NCI-H2081 treated with DMSO at 0.1 percent for 48 hours (cell line): Measurements from ENCODE around the gene KIF26A.

Source experiments
- DNase-seq: peaks from one replicate; lab custom pipeline; 2025; lab: John Stamatoyannopoulos, UW

The KIF26A gene

DNA sequence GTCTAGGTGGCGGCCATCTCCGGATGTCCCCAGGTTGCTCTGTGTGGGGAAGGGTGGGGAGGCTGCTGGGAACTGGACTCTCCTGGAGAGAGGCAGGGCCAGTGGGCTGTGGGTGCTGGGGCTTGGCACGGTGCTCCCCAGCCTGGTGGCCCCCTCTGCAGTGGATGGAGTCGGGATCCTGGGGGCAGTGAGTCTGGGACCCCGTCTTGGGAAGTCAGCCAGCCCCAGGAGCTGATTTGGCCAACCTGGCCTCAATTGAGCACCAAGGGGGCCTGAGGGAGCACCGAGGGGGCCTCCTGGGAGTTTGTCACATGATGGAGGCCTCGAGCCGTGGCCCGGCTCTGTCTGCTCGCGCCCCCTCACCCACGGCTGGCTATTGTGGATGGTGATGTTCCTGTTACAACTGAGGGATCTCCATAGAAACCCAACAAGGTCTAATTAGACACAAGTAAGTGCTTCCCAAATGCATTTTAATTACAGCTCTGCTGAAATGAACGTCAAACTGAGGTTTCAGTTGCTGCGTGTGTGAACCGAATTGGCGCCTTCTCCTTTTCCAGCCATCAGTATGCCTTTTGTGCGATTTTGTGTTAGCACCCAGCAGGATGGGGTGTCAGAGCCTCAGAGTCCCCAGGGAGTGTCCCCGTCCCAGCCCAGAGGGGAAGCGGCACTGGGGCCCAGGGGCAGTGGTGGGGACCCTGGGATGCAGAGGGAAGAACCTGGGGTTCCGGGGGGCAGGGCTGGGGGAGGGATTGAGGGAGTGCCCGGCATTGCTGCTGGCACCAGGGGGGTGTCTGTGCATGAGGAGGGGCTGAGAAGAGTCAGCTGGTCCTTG lies 71.8 kb downstream of the KIF26A start:
- no peak for DNase-seq

DNA sequence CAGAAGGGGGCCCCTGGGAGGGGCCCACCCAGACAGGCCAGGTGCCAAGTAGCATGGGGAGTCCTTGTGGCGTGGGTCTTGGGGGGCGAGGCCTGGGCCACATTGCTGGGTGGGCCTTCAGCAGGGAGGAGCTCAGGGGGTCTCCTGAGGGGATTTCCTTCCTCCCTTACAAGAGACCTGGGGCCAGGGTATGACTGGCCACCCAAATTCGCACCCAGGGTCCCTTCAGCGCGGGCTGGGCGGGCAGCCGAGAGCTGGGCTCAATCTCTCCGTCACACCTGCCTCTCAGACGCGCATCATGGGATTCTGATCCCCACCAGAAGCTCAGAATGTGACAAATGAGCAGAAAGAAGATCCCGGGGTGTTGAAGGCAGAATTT lies 72.4 kb downstream of the KIF26A start:
- DNase-seq, result no peak

DNA sequence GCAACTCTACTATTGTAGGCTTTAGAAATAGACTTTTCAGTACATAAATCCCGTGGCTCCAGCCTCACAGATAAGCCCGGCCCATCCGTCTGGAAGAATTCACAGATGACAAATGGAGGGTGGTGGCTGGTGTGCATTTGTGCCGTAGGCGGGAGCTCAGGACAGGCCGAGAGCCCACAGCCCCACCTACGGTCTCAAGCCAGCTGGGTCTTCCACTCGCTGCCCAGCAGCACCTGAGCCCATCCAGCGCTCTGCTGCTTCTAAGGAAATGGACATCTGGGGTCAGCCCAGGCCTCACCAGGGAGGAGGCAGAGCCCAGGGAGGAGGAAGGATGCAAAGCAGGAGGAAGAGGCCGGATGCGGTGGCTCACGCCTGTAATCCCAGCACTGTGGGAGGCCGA lies 72.8 kb downstream of the KIF26A start:
- DNase-seq, result no peak

DNA sequence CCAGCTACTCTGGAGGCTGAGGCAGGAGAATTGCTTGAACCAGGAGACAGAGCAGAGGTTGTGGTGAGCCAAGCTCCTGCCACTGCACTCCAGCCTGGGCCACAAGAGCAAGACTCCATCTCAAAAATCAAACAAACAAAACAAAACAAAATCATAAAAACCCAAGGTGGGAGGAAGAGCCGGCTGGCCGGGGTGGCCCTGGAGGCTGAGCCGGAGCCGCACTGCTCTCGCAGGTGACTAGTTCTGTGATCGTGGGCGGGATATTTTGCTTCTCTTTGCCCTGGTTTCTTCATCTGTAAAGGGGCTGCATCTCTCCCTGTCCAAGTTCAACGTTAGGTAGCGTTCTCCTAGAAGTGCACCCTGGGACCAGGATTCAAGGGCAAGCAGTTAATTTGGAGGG lies 73.4 kb downstream of the KIF26A start:
- DNase-seq, result no peak

DNA sequence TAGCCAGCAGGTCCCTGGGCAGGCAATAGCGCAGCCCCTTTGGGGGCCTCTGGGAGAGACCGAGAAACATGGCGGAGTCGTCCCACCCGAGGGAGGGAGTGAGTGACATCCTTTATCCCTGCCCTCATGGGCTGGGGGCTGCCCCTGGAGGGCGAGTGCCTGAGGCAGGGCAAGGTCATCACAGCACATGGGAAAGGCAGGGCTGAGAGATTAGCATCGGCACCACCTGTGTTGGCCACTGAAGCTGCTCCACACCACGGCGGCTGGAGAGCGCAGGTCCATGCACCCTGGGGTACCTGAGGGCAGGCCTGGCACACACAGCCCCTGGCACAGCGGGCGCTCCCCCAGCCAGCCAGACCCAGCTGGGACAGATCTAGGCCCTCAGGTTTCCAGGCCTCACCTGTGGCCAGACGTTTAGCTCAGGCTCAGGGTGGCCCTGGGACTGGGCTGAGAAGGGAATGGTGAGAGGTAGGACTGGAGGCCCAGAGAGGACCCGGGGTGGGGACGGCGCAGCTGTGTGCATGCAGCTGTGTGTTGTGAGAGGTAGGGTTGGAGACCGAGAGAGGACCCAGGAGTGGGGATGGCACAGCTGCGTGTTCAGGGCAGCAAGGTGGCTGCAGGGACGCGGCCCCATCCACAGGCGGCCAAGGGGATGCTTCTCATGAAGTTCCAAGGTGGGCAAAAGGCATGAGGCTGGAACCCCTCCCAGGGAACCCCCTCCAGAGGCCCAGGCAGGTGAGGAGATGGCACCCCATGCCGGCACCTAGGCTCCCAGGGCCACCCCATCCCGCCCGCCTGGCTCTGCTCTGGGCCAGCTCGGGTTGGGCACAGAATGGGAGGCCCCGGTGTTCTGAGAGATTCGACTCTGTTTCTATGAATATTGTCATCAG lies 74.1 kb downstream of the KIF26A start:
- DNase-seq, result no peak

DNA sequence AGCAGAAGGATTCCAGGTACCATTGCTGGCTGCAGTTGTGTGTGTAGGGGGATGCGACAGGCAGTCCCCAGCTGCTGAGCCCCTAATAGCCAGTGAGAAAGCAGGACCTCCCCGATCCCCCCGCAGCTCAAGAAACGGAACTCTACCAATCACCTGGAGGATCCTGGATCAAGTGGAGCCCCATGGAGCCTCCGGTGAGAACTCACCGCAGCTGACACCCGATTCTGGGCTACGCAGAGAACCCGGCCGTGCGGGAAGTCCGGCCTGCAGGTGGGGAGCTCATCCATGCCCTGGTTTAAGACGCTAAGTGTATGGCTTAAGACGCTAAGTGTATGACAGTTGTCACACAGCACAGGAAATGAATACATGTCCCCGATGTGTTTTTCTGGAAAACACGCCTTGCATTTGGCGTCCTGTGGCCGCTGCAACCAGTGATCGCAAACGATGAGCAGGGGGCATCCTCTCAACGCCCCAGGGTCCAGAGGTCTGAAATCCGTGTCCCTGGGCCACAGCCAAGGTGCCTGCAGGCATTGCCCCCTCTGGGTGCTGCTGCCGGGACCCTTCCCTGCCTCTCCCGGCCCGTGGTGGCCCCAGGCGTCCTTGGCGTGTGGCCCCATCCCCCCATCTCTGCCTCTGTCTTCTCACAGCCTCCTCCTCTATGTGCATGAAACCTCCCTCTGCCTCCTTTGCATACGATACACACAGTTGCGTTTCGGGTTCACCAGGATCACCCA lies 75.1 kb downstream of the KIF26A start:
- DNase-seq, result no peak

DNA sequence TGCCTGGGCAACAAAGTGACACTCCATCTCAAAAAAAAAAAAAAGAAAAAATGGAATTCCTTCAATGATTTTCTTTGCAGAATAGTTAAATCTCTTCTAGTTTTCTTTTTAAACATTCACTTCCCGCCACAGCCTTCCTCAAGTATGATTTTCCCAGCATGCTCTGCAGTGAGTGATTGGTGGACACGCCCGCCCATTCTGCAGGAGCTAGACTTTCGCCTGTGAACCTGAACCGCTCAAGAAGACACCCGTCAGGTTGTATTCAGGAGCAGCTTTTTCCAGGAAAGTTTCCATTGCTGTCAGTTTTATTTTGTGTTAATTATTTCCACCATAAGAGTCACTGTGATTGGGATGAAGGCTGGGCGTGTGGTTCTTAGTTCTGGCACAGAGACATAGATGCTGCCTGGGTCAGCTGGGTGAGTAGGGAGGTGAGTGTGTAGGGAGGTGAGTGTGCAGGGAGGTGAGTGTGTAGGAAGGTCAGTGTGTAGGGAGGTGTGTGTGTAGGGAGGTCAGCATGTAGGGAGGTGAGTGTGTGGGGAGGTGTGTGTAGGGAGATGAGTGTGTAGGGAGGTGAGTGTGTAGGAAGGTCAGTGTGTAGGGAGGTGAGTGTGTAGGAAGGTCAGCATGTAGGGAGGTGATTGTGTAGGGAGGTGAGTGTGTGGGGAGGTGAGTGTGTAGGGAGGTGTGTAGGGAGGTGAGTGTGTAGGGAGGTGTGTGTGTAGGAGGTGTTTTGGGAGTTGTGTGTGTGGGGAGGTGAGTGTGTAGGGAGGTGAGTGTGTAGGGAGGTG lies 76.2 kb downstream of the KIF26A start:
- no peak for DNase-seq

DNA sequence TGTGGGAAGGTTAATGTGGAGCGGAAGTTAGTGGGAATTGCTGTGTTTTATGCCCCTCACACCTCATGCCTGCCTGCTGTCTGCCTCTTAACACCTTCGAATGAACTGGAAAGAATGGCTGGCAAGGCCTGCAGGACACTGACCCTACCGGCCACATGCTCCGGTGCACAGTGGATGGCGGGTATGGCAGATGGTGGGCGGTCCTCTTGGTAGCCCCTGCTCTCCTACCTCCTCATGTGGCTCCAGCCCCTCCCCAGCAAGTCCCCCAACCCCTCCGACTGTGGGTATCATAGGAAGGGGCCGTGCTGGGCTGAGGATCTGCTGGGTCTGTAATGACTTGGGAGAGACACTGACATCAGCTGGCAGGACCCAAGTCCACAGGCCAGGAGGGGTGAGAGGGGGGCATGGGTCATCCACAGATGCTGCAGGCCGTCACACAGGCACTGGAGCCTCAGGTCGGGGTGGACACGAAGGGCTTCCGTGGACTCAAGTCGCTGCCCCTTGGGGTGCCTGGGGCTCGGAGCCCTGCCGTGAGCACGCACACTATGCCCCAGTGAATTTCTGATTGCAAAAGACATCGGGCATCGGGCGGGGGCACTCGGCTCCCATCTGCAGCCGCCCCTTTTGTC lies 77.4 kb downstream of the KIF26A start:
- DNase-seq, result no peak

DNA sequence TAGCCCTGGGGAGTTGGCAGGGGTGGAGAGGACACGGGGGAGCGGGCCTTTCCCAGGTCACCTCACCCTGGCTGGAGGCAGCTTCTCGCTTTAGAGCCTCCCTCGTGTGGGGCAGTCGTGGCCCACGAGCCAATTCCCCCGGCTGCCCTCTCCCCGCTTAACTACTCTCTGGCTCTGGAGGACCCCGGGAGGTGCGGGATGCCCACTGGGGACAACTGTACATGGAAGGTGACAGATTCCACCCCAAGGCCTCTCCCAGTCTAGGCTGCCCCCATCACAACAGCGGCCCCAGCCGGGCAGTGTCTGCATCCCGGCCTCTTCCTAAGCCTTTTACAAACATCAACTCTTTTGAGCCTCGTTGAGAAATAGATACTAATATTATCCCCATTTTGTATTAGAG lies 78.1 kb downstream of the KIF26A start:
- DNase-seq, result no peak

DNA sequence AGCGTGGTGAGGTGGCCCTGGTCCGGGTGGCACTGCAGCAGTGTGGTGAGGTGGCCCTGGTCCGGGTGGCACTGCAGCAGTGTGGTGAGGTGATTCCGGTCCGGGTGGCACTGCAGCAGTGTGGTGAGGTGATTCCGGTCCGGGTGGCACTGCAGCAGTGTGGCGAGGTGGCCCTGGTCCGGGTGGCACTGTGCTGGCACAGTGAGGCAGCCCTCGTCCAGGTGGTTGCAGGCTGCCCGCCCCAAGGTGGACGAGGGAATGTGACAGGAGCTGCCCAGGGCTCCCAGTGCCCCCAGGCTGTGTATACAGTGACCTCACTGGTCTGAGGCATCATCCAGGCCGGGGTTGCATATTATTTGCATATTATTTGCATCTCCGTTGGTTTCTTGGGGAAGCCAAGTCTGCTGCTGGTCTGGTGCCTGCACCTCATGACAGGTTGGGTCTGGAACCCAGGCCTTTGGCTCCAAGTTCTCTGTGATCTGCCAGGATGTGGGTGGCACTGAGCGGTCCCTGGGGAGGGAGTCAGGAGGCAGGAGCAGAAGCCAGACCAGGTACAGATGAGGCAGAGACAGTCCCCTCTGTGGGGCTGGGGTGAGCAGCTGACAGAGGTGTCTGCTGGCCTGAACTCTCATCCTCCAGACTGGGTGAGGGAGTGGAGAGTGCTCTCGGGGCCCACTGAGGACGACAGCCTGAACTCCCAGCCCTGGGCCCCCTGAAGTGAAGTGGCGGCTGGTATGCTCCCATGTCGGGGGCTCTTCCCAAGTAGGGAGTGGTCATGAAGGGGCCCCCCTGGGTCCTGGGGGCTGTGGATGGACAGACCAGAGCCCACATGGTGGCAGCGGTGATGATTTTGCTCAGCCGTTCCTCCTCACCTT lies 79.3 kb downstream of the KIF26A start:
- DNase-seq, result no peak

DNA sequence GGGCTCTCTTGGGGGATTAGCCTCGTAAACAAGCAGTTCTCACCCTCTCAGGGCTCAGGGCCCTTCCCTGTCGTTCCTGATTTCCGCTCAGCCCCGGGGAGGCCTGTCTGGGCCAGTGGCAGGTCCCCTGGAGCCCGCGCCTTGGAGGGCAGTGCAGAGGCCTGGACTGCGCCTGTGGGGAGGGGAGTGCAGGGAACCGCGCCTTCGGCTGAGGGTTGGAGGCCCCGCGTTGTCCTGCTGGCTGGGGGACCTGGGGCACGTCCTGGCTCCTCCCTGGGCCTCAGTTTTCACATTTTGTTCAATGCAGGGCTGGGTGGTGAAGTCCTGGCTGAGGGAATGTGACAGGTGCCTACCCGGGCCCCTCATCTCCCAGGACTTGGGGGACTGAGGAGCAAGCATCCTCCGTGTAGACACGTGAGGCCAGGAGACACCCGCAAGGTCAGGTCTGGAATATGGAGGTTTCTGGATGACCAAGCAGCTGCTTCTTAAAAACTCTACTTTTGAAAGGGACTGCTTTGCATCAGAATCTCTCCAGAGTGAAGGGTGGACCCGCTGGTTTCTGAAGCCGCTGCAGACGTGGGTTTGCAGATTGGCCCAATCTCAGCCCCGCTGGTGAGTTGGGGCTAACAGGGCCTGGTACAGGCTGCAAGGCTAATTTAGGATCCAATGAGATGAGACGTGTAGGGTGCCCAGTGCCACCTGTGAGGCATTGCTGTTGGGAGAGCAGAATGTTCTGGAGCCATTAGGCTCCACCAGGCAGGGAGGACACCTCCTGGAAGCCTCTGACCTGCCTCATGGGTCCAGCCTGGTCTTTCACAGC lies 80.2 kb downstream of the KIF26A start:
- DNase-seq, result no peak

DNA sequence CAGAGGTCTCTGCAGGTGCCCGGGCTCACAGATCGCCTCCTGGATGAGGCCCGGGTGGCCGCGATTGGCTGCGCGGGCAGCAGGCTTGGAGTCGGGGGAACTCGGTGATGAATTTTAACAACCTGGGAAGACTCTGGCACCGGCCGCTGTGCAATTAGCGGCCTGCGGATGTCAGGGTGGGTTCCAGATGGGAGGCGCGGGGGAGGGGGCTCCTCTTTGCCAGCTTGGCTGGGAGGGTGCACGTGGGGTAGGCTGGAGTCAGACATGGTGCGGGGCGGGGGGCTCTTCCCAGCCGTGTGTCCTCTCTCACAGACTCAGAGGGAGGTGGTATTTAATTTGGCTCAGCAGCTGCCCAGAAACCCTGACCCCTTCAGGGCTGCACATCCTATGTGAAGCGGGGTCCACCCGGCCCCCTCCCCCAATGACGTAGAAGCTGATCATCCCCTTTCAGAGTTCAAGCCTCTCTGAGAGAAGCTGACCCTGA lies 81.4 kb downstream of the KIF26A start:
- no peak for DNase-seq

DNA sequence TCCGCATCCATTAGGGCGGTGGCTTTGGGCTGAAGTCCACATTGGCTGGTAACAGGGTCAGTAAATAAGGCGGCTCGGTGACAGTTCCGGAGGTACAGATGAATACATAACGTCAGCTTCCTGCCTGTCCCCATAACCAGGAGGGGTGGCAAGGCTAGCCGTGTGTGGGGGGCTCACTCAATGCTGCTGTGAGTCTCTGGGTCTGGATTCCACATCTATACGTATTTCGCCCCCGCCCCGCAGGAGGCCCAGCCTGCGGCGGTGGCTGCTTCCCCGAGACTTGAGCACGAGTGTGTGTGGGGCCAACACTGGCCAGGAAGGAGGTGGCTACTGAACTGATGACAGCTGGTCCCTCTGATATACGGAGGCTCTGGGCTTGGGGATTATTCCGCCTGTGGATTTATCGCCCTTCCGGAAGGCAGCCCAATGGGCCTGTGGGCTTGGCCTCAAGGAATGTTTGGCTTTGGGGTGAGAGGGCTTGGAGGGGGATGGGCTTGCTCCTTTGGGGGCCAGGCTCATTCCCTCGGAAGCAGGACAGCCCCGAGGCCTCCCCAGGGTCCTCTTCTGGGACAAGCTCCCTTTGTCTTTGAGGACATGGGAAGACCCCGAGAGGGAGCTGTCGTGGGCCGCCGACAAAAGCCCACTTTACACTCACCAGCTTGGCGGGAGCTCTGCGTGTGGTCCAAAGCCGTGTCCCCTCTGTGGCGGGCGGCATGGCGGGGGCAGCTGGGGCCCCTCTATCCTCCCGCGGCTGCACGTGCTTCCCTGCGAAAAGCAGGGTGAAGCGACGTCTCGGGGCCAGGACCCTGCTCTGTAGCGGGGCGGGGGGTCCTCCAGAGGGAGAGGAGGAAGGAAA lies 82.1 kb downstream of the KIF26A start:
- DNase-seq, result no peak

DNA sequence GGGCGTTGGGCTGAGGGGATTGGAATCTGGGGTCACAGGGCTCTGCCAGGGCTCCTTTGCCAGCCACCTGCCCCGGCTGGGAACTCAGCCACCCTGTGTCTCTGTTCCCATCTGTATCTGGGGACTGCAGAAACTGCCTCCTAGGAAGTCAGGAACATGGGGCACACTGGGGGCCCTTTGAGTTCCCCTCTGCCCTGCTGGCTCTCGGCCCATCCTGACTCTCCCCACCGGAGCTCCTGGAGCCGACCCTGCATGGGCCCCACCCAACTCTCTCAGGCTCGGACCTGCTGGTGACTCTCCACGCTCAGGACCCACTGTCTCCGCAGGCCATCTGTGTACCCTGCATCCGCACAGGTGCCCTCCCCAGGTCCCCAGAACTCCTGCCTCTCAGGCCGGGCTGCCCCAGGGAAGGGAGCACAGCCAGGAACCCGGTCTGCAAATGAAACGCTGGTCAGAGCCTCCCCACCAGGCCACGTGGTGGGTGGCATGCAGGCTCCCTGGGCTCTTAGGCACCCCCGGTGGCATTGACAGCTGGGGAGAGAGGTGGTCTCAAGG lies 82.8 kb downstream of the KIF26A start:
- no peak for DNase-seq

DNA sequence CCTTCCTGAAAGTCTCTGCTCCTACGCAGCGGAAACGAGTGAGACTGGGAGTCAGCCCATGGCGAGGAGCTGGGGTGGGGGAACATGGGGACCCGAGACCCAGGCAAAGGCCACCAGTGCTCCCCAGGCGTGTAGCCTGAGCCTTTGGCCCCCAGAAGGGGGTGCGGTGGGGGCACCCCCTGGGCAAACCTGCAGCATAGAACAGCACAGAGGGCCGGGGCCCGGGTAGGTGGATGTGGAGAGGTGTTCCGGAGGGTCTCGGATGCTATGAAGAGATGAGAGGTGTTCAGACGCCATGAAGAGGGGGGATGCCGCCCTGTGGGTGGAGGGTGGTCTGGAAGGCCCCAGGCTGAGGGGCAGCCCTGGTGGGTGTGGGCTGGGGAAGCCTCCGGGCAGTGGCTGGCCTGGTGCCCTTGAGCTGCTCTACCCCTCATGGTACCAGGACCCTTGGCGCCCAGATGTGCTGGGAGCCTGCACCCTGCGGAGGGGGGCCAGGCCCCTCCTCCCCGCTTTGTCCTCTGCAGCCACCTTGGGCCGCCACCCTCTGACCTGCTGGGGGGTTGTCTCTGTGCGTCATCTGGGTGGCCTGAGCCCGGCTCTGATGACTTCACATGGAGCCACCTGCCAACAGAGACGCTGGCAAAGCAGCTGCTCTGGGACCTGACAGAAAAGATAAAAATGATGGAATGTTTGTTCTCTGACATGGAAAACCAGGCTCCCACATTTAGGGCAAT lies 83.4 kb downstream of the KIF26A start:
- DNase-seq, result no peak

DNA sequence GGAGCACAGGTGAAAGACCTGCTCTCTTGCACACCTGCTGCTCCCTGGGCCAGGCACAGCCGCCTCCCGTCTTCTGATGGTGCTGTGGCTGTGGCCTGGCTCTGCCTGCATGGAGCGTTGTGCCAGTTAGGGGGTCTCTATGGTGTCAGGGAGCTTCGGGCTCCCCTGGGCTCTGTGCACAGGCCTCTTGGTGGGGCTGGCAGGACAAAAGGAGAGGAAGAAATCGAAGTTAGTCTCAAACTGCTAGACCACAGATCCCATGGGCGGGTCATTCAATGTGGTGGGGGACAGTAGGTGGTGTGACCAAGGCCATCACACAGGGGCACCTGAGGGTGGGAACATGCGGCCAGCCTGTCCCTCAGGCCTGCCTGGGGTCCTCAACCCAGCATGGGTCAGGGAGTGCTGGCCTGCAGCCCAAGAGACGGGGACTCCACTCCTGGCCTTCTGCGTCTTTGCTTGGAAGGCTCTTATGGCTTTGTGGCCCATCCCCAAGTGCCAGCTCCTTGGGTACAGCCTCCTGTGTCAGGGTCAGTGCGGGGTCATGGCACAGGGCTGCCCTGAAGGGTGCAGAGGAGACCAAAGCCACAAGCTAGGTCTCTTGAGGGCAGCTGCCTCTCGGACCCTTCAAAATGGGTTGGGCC lies 84.1 kb downstream of the KIF26A start:
- no peak for DNase-seq
